Activated CD8-positive, alpha-beta memory T cell treated with anti-CD3 and anti-CD28 coated beads, Interleukin-2, amount 50 U/mL, for 24 hours (primary cell): ENCODE measurements around the gene MYO18B.

ENCODE experiments used
- DNase-seq: peaks from one replicate; pipeline ENCODE4 v3.0.0-alpha.2; 2020; ENCODE audit errors: extremely low read depth

MYO18B gene

DNA sequence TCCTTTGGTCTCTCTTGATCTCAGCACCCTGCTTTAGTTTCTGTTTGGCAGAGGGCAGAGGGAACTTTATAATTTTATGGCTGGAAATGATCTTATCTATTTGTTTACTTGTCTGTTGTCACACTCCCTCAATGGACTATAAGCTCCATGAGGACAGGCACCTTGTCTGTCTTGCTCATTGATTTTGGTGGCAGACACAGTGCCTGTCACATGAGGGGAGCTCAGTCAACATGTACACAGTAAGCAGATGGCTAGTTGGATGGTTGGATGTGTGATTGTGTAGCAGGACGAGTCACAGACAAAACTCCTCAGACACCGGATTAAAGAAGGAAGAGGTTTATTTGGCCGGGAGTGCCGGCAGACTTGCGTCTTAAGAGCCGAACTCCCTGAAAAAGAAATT lies 80.4 kb downstream of the MYO18B start:
- no peak for DNase-seq

DNA sequence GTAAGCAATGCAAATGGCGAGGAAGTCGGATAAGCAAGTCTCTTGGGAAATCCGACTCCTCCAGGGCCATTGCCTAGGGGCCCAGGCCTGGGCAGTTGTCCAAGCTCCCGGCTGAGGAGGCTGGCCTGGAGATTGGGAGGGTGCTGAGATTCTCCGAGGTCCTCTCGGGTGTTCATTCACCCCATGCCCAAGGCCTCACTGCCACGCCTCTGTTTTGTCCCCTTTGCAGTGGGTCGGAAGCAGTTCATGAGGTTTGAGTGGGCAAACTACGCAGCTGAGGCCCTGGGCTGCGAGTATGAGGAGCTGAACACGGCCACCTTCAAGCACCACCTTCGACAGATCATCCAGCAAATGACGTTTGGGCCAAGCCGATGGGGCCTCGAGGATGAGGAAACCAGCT lies 81.3 kb downstream of the MYO18B start:
- DNase-seq: no peak

GRCh38 chr22:25824828-25825423 lies 82.9 kb downstream of the MYO18B start:
- no peak for DNase-seq

GRCh38 chr22:25827415-25827814 lies 85.4 kb downstream of the MYO18B start:
- no peak for DNase-seq

DNA sequence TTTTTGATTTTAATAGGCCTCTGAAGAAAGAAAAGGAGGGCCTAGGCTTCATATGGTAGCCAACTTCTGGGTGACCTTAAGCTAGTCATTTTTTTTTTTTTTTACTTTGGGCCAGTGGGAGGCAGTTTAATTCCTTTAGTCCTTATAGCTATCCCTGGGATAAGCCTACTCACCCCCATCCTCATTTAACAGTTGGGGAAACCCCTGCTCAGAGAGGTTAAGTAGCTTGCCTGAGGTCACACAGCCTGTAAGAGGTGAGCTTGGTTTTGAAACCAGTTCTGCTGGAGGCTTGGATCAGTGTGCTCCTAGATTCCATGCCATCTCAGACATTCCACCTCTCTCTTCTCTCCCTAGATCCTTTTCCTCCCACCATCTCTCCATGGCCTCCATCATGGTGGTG lies 86.4 kb downstream of the MYO18B start:
- DNase-seq: no peak

DNA sequence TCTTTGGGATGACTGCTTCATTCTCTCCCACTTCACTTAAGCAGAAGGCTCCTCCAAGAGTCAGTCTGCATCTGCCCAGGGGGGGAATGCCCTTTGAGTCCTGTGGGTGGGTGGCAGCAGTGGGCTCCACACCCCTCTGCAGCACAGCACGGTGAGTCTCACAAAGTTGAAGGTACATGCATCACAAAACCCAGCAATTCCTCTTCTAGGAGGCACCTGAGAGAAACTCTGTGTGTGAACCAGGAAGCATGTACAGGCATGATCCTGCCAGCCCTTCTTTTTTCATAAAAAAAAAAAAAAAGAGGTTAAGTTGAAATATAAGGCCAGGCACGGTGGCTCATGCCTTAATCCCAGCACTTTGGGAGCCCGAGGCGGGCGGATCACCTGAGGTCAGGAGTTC lies 87.2 kb downstream of the MYO18B start:
- no peak for DNase-seq

DNA sequence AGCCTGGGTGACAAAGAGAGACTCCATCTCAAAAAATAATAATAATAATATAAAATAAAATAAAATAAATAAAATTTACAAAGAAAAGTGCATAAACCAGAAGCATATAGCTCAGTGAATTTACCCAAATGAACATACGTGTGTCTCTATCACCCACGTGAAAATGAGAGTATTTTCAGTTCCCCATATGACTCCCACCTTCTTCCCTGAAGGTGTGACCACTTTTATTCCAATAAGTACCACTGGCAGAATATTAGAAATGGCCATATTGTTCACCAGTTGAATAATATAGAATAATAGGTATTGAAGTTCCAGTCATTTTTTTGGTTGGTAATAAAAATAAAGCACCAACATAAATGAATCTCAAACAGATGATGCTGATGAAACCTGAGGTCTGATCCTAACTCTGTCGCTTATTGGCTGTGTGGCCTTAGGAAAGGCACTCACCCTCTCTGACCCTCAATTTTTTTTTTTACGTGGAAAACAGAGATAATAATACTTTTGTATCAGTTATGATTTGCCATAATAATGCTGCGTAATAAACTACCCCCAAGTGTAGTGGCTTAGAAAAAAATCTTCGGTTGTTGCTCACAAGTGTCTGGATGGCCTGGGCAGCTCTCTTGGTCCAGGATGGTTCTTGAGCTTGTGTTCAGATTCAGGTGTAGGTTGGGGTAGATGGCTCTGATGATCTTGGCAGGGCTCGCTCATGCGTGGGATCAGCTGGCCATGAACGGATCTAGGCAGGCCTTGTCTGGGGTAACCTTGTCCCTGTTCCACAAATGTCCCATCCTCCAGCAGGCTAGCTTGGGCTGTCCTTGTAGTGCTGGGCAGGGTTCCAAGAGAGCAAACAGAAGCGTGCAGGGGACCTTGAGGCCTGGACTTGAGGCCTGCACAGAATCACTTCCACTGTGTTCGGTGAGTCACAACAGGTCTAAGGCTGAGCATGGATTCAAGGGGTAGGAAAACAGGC lies 88.1 kb downstream of the MYO18B start:
- DNase-seq: no peak

- DNase-seq: no peak
These were observed 91.1 kb downstream of the MYO18B start for GRCh38 chr22:25833091-25833490.

- DNase-seq: no peak
These were observed 91.7 kb downstream of the MYO18B start for GRCh38 chr22:25833676-25834075.

DNA sequence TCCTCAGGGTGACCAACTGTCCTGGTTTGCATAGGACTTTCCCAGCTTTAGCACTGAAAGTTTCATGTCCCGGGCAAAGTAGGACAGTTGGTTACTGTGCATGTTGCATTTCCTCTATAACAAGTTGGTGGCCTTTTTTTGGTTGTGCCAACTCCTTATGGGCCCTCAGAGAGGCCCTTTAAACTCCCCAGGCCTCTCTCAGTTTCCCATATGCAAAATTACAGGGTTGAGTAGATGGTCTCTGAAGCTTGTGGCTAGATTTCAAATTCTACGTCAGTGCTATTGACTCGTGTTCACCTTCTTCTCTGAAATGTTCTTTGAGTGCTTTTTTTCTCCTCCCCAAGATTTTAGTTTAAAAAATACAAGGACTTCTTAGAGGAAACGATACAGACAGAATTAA lies 92.5 kb downstream of the MYO18B start:
- DNase-seq: no peak

DNA sequence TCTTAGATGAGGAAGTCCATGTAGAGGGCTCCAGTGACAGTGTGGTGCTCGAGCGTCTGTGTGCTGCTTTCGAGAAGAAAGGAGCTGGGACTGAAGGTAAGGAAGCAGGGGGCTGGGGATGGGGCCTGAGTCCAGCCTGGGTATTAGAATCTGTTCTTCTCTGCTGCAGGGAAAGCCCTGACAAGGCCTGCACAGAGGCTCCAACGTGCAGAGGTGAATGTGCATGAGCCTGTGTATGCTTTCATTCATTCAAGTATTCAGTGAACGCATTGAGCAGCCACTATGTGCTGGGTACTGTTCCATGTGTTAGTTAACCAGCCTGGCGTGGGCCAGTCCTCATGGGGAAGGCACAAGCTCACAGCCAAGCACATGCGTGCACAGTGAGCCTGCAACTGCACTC lies 93.4 kb downstream of the MYO18B start:
- no peak for DNase-seq

DNA sequence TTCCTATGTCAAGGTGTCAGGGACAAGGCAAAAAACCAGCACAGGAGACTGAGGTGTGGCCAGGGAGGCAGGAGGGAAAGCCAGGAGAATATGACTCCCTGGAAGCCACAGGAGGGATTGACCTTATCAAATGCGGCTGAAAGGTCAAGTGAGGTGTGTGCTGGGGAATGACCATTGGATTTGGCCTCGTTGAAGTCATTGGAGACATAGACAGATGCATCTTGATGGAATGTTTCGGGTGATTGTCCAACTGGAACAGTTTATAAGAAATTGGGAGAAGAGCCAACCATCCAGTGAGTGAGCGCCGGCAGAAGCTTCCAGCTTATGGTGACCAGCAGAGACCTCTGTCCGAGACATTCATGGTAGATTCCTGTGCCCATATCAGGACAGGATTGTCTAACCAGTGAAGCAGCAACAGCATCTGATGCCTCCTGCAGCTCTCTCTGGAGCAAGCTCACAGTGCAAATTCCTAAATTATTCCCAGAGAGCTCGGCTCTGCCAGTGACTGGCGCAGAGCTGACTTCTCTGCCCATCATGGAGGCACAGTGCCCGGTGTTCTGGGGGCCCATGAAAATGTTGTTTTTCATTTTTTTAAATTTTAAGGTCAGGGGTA lies 95.4 kb downstream of the MYO18B start:
- no peak for DNase-seq

- no peak for DNase-seq
These were observed 97.2 kb downstream of the MYO18B start for GRCh38 chr22:25838960-25839741.

- DNase-seq: no peak
These were observed 97.8 kb downstream of the MYO18B start for GRCh38 chr22:25839755-25840154.

DNA sequence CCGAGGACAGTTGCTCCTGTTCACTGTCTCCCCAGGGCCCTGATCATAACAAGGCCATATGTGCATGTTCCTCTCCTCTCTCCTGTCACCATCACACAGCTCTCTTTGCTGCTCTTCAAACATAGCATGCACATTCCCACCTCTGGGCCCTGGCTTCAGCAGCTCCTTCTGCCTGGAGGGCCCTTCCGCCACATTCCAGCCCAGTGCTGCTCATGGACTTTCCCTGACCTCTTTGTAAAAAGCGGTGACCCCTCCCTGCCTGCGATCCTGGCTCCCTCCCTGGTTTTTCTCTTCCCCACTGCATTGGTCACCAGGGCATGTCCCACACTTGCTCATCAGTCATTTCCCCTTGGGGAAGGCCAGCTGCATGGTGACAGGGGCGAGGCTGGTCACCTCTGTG lies 98.2 kb downstream of the MYO18B start:
- no peak for DNase-seq

DNA sequence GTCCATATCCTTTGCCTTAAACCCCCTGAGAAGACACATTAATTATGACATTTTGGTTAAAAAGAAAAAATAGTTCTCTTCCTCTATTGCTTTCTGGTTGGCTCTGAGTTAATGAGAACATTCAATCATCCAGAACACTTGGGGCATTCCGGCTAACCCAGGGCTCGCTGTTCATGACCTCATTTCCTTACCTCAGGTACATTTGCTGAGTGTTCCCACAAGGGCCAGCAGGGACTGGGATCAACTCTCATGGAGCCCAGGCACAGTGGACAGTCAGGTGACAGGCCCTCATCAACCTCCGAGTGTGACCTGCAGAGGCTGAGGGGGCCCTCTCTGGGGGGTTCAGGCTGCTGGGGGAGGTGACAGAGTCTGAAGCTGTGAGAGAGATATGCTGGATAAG lies 98.9 kb downstream of the MYO18B start:
- no peak for DNase-seq

DNA sequence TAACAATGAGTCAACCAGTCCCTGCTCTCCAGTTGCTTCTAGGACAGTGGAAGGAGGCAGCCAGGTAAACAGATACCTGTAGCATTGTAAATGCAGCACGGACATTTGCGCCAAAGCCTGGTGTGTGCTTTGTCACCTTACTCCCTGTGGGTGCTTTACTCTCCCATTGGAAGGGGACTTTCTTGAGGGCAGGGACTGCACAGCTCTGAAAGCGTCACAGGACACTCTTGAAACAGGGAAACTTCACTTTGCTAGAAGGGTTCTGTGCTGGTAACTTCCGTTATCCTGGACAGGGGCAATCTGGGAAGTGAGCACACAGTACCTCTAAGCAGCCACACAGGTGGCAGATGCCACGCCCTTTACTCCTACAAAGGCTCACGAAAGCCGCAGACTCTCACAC lies 99.8 kb downstream of the MYO18B start:
- no peak for DNase-seq

- DNase-seq: no peak
These were observed 101.8 kb downstream of the MYO18B start for GRCh38 chr22:25843660-25844405.

GRCh38 chr22:25844601-25845000 lies 102.6 kb downstream of the MYO18B start:
- no peak for DNase-seq

- DNase-seq: no peak
These were observed 104.2 kb downstream of the MYO18B start for GRCh38 chr22:25845985-25846745.

GRCh38 chr22:25847451-25847850 lies 105.5 kb downstream of the MYO18B start:
- no peak for DNase-seq
